ENCODE data around the gene CAPN1.
A peak's percentile ranks its signal among the peaks of the same experiment; 100 is the strongest.
"Not testable (repeated sequence)": the region's sequence is repeated elsewhere in the genome, so short reads cannot be mapped to it uniquely, and the experiment has no call there.

The CAPN1 gene

GRCh38 chr11:65181569-65182257 is at the start of gene CAPN1:
Gene CAPN1, plus strand, starts transcription at chr11:65181928. Its CDS starts 774 bp downstream, at chr11:65182702.
- DNase-seq: peak; percentile 70

GRCh38 chr11:65132238-65132987 is 49.3 kb upstream of the CAPN1 start:
- DNase-seq: no peak

GRCh38 chr11:65132988-65133700 is 48.6 kb upstream of the CAPN1 start:
- DNase-seq: peak; percentile 60

- no peak for DNase-seq
Measured at GRCh38 chr11:65133724-65134123, 48.0 kb upstream of the CAPN1 start.

GRCh38 chr11:65134240-65134951 is 47.3 kb upstream of the CAPN1 start, which contains the start of gene SYVN1:
Gene SYVN1, minus strand, starts transcription at chr11:65134519. Its CDS starts 918 bp downstream, at chr11:65133601.
- DNase-seq: peak; percentile 89

GRCh38 chr11:65134952-65135632 is 46.6 kb upstream of the CAPN1 start:
- DNase-seq: peak; percentile 66

- no peak for DNase-seq
Measured at GRCh38 chr11:65135633-65136145, 46.0 kb upstream of the CAPN1 start.

GRCh38 chr11:65136515-65137096 is 45.1 kb upstream of the CAPN1 start:
- DNase-seq: no peak

- no peak for DNase-seq
Measured at GRCh38 chr11:65141896-65142494, 39.7 kb upstream of the CAPN1 start.

- DNase-seq: no peak
Measured at GRCh38 chr11:65147352-65148075, 34.2 kb upstream of the CAPN1 start.

GRCh38 chr11:65148657-65149056 is 33.1 kb upstream of the CAPN1 start:
- DNase-seq: no peak

- DNase-seq: not testable (repeated sequence)
Measured at GRCh38 chr11:65150131-65150508, 31.6 kb upstream of the CAPN1 start.

- no peak for DNase-seq
Measured at GRCh38 chr11:65150509-65151299, 31.0 kb upstream of the CAPN1 start.

- no peak for DNase-seq
Measured at GRCh38 chr11:65151331-65151899, 30.3 kb upstream of the CAPN1 start.

GRCh38 chr11:65152122-65152521 is 29.6 kb upstream of the CAPN1 start:
- DNase-seq: no peak

GRCh38 chr11:65156256-65156655 is 25.5 kb upstream of the CAPN1 start:
- no peak for DNase-seq

- no peak for DNase-seq
Measured at GRCh38 chr11:65156926-65157325, 24.8 kb upstream of the CAPN1 start.

GRCh38 chr11:65157336-65157735 is 24.4 kb upstream of the CAPN1 start:
- DNase-seq: no peak

- DNase-seq: no peak
Measured at GRCh38 chr11:65159012-65159411, 22.7 kb upstream of the CAPN1 start.

All from stimulated activated CD4-positive, alpha-beta T cell treated with anti-CD3 and anti-CD28 coated beads, Interleukin-12 subunit alpha, Interleukin-12 subunit beta, amount 100 ng/mL, for 4 hours (primary cell).